GM21737 (cell line): ENCODE data around the gene TCF15.
"Not testable (repeated sequence)": the region's sequence is repeated elsewhere in the genome, so short reads cannot be mapped to it uniquely, and the experiment has no call there.

Experiments
- ATAC-seq: cut with Tn5 transposase; IDR thresholded peaks from one replicate; pipeline ENCODE4 v1.9.1; 2021; ENCODE audit warnings: mild to moderate bottlenecking, moderate library complexity; ENCODE audit not compliant: unreplicated experiment

TCF15 gene

GRCh38 chr20:642398-643174, 32.5 kb upstream of the TCF15 start:
- ATAC-seq, result no peak

- not testable (repeated sequence) for ATAC-seq
Measured at GRCh38 chr20:642013-642397, 31.9 kb upstream of the TCF15 start.

- ATAC-seq, result no peak
Measured at GRCh38 chr20:641516-641875, 31.4 kb upstream of the TCF15 start.

- ATAC-seq, result no peak
Measured at GRCh38 chr20:640674-641515, 30.8 kb upstream of the TCF15 start.

DNA sequence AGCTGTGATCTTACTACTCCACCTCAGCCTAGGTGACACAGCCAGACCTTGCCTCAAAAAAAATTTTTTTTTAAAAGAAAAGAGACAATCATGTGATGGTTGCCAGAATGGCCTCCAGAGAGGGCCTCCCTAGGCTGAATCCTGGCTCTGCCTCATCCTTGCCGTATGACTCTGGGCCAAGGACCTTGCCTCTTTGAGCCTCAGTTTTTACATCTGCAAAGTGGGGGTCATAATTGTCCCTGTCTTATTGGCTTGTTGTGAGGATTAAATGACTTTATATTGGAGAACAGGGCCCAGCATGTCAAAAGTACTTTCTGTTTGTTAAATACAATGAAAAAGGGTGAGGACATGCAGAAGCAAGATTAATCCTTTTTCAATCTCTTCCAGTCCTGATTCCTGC, 28.5 kb upstream of the TCF15 start:
- ATAC-seq, result no peak

DNA sequence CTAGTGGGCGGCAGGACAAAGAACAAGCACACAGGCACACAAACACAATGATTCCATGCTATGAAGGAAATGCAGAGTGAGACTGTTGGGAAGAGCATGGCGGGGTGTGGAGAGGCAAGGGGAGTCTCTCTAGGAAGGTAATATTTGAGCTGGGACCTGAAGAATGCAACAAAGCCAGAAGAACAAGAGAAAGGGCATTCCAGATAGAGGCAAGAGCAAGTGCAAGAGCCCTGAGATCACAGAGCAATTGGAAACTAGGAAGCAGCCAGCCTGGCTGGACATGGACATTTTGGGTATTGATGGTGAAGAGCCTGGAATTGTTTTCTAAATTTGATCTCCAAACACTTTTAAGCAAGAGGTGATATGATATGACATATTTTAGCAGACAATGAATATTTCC, 27.4 kb upstream of the TCF15 start:
- no peak for ATAC-seq

DNA sequence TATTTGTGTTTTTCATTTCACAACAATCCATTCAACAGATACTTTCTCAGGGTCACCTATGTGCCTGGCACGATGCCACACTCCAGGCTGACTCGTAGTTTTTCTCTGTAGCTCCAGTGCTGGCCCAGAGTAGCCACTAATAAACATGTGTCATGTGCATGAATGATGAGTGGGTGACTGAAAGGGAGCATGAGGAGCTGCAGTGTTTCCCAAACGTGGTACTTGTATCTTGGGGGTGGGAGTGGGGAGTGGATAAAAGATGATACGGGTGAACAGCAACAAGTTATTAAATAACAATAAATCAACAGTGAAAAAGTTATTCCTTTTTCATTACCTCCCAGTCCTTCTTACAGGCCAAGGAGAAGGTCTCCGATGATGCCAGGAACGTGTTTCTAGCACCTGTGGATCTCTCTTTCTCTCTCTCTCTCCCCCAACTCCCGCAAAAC, 25.8 kb upstream of the TCF15 start:
- ATAC-seq, result no peak

GRCh38 chr20:635028-635892, 25.2 kb upstream of the TCF15 start:
- no peak for ATAC-seq

DNA sequence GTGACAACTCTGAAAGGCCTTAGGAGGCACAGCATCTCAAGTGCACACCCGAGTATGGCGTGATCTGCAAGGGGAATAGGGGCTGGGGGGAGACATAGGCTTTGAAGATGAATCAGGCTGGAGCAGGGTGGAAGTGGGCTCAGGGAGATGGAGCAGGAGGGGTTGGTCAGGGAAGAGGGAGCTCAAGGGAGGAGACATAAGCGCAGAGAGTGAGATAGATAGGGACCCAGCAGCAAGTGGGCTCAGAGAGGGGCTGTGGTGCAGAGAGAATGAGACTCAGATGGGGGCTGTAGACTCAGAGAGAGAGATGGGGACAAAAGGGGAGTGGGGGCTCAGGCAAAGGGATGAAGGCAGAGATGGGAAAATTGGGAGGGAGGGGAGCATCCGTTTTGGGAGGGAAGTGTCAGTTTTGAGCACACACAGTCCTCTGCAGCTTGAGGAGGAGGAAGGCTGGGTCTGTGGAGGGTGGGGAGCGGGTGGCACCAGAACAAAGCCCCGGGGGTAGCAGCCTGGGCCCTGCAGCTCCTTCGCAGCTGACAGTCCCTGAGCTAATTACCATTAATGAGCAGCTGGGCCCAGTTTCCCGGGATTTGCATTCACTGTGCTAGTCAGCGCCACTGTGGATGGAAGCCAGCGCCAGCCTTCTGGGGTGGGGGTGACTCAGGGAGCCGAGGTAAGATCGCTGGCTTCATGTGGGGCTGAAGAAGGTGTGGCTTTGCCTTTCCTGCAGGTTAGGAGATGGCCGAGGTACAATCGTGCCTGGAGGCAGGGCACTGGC, 24.2 kb upstream of the TCF15 start:
- ATAC-seq, result no peak

DNA sequence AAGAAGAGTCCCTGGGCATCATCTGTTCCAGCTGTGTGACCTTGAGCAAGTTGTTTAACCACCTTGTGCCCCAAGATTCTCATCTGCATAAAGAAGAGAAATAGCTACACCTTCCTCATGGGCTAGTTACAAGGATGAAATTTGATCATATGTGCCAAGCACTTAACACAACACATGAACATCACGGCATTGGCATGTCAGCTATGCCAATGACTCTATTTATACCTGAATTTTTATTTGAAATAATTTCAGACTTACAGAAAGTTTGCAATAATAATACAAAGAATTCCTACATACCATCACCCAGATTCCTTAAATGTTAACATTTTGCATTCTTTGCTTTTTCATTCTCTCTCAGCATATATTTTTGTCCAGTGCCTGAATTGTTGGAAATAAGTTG, 21.0 kb upstream of the TCF15 start:
- no peak for ATAC-seq

- no peak for ATAC-seq
Measured at GRCh38 chr20:626579-626978, 16.5 kb upstream of the TCF15 start.

- ATAC-seq, result no peak
Measured at GRCh38 chr20:625360-625932, 15.3 kb upstream of the TCF15 start.

GRCh38 chr20:623704-624103, 13.6 kb upstream of the TCF15 start:
- ATAC-seq, result no peak

DNA sequence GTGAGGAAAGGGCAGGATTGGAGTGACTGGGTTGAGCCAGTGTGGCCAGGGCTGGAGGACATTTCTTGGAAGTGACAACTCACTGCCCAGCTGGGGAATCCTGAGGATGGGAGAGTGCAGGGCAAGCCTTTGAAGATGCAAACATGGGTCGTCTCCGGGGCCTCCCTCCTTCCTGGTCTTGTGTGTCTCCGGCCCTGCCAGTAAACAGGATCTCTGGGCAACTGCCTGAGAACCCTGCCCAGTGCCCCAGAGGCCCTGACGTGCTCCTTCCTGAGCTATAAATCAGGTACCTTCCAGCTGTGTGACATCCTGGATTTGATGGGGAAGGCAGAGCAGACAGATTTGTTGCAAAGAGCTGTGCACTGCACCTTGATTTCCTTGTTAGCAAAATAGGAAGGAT, 12.9 kb upstream of the TCF15 start:
- ATAC-seq, result no peak

GRCh38 chr20:622161-622560, 12.1 kb upstream of the TCF15 start:
- no peak for ATAC-seq

- no peak for ATAC-seq
Measured at GRCh38 chr20:621125-621756, 11.1 kb upstream of the TCF15 start.

GRCh38 chr20:620246-620645, 10.1 kb upstream of the TCF15 start:
- ATAC-seq, result no peak

DNA sequence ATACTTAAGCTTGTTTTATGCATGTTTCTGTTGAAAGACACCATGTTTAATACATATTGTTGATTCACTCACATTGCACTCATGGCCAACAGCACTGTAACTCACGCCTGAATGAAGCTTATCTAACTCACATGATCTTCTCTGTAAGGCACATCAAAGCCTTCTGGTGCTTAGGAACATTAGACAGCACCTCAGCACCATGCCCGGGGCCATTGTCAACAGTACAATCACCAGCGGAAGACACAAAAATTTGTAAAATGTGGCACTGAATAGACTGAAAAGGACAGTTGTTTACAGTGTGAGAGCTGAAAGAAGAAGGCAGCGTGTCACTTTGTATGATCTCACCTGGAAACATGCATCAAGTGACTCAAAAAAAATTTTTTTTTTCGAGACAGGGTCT, 8.9 kb upstream of the TCF15 start:
- no peak for ATAC-seq

DNA sequence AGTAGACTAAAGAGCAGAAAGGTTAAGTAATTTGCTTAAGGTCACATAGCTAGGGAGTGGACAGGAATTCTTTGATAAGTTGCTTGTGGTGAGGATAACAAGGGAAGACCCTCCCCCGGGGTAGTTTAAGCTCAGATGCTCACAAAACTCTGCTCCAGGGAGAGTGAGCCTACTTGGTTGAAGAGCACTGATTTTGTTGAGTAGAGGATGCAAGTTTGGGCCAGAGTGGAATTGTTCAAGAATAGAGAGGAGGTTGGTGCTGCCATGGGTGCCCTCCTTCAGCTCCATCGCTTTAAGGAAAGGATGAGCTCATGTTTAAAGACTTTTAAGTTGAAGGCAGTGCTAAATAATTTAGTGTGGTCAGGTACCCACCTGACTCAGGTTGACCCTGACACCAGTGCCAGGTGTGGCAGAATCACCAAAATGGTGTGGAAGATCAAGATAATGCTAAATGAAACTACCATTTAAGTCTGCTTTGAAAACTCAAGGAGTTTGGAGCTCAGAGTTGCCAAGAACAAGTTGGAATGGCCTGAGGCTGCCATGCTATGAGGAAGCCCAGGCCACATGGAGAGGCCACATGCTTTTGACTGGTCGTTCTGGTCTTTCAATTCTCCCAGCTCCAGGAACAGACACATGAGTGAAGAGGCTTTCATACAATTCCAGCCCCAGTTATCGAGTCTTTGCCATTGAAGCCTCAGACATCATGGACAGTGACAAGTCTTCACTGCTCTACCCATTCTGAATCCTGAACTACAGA, 8.0 kb upstream of the TCF15 start:
- no peak for ATAC-seq
